Measurements from ENCODE around the gene PXYLP1.

GRCh38 chr3:141271279-141272030 lies 39.8 kb downstream of the PXYLP1 start:
- TF ChIP-seq CTCF (conservative IDR thresholded peaks at IDR 0.05; ENCODE audit: low read length) (no peak), EZH2phosphoT487 (IDR thresholded peaks at IDR 0.05; ENCODE audit: borderline replicate concordance) (no peak)

Measured in Loucy (cell line).